Stomach smooth muscle (tissue), 2 donors: ENCODE data around the gene BPIFA3.

Experiments used
- H3K27ac ChIP-seq: one replicate; pipeline ENCODE4 v1.7.0; 2013; ENCODE audit warnings: mild to moderate bottlenecking, low read length, inconsistent platforms
- H3K27me3 ChIP-seq, 2 donors: one replicate each; pipeline ENCODE4 v1.7.0; 2013; ENCODE audit warnings: low read length in 2 of 2; ENCODE audit not compliant: insufficient read depth in 2 of 2, control insufficient read depth in 1 of 2
- H3K36me3 ChIP-seq, 2 donors: one replicate each; pipeline ENCODE4 v1.7.0; 2013; ENCODE audit warnings: low read length in 2 of 2; ENCODE audit not compliant: control insufficient read depth in 2 of 2, insufficient read depth in 2 of 2
- H3K4me1 ChIP-seq: one replicate; pipeline ENCODE4 v1.7.0; 2013; ENCODE audit warnings: low read length; ENCODE audit not compliant: control insufficient read depth, insufficient read depth
- H3K4me3 ChIP-seq, 2 donors: one replicate each; pipeline ENCODE4 v1.7.0; 2013; ENCODE audit warnings: low read length in 2 of 2
- H3K9ac ChIP-seq, 2 donors: one replicate each; pipeline ENCODE4 v1.7.0; 2013; ENCODE audit warnings: low read length in 2 of 2, mild to moderate bottlenecking in 1 of 2
- H3K9me3 ChIP-seq, 2 donors: one replicate each; pipeline ENCODE4 v1.7.0; 2013; ENCODE audit warnings: low read length in 2 of 2; ENCODE audit not compliant: control insufficient read depth in 2 of 2
- donor health status: healthy.
- donor health status: Pancreatic carcinoma.

Gene BPIFA3

GRCh38 chr20:33261465-33261864 is 44.3 kb downstream of the BPIFA3 start:
- Histone ChIP-seq H3K27me3 (peaks cover 4 to 16% of the 10 kb centered on the region in 2 donors), H3K9me3 (peaks cover 0 to 10% of the 10 kb centered on the region in 2 donors), H3K4me1 (no peaks in the 10 kb centered on the region), H3K4me3 (no peak overlapping the region), H3K36me3 (no peaks in the 10 kb centered on the region), H3K27ac (no peak overlapping the region), H3K9ac (no peak overlapping the region)

GRCh38 chr20:33262658-33263065 is 45.5 kb downstream of the BPIFA3 start:
- Histone ChIP-seq H3K9me3 (peaks cover 0 to 10% of the 10 kb centered on the region in 2 donors), H3K9ac (no peak overlapping the region), H3K27ac (no peak overlapping the region), H3K4me3 (no peak overlapping the region), H3K27me3 (peaks cover 4 to 16% of the 10 kb centered on the region in 2 donors), H3K4me1 (no peaks in the 10 kb centered on the region), H3K36me3 (no peaks in the 10 kb centered on the region)

- Histone ChIP-seq H3K9me3 (peaks cover 0 to 10% of the 10 kb centered on the region in 2 donors), H3K27me3 (peaks cover 4 to 18% of the 10 kb centered on the region in 2 donors), H3K9ac (no peak overlapping the region), H3K4me3 (no peak overlapping the region), H3K27ac (no peak overlapping the region), H3K36me3 (no peaks in the 10 kb centered on the region), H3K4me1 (no peaks in the 10 kb centered on the region)
Measured at GRCh38 chr20:33263784-33264183, 46.6 kb downstream of the BPIFA3 start.

GRCh38 chr20:33267701-33268100 is 50.5 kb downstream of the BPIFA3 start:
- Histone ChIP-seq H3K27ac (no peak overlapping the region), H3K4me3 (no peak overlapping the region), H3K4me1 (no peaks in the 10 kb centered on the region), H3K9me3 (peaks cover 0 to 3% of the 10 kb centered on the region in 2 donors), H3K27me3 (peaks cover 4 to 25% of the 10 kb centered on the region in 2 donors), H3K36me3 (no peaks in the 10 kb centered on the region), H3K9ac (no peak overlapping the region)

- Histone ChIP-seq H3K4me3 (no peak overlapping the region), H3K9ac (no peak overlapping the region), H3K27ac (no peak overlapping the region), H3K27me3 (peaks cover 3 to 12% of the 10 kb centered on the region in 2 donors), H3K4me1 (no peaks in the 10 kb centered on the region), H3K9me3 (no peaks in the 10 kb centered on the region), H3K36me3 (no peaks in the 10 kb centered on the region)
Measured at GRCh38 chr20:33272155-33272873, 55.2 kb downstream of the BPIFA3 start.

GRCh38 chr20:33273117-33273851 is 56.1 kb downstream of the BPIFA3 start:
- Histone ChIP-seq H3K36me3 (no peaks in the 10 kb centered on the region), H3K4me3 (no peak overlapping the region), H3K9ac (no peak overlapping the region), H3K9me3 (no peaks in the 10 kb centered on the region), H3K4me1 (no peaks in the 10 kb centered on the region), H3K27me3 (peaks cover 3 to 16% of the 10 kb centered on the region in 2 donors), H3K27ac (no peak overlapping the region)

GRCh38 chr20:33275215-33275614 is 58.1 kb downstream of the BPIFA3 start:
- Histone ChIP-seq H3K9me3 (no peaks in the 10 kb centered on the region), H3K4me1 (no peaks in the 10 kb centered on the region), H3K4me3 (no peak overlapping the region), H3K27ac (no peak overlapping the region), H3K9ac (no peak overlapping the region), H3K27me3 (peaks cover 6 to 23% of the 10 kb centered on the region in 2 donors), H3K36me3 (no peaks in the 10 kb centered on the region)

GRCh38 chr20:33275871-33276270 is 58.7 kb downstream of the BPIFA3 start:
- H3K36me3 ChIP-seq: no peaks in the 10 kb centered on the region
- no peak overlapping the region for H3K9ac ChIP-seq
- H3K4me1 ChIP-seq: no peaks in the 10 kb centered on the region
- H3K27ac ChIP-seq: no peak overlapping the region
- H3K4me3 ChIP-seq: no peak overlapping the region
- no peaks in the 10 kb centered on the region for H3K9me3 ChIP-seq
- H3K27me3 ChIP-seq: peaks cover 6 to 21% of the 10 kb centered on the region in 2 donors

- Histone ChIP-seq H3K9me3 (no peaks in the 10 kb centered on the region), H3K9ac (no peak overlapping the region), H3K36me3 (no peaks in the 10 kb centered on the region), H3K27ac (no peak overlapping the region), H3K27me3 (peaks cover 6 to 20% of the 10 kb centered on the region in 2 donors), H3K4me3 (no peak overlapping the region), H3K4me1 (no peaks in the 10 kb centered on the region)
Measured at GRCh38 chr20:33276303-33277113, 59.4 kb downstream of the BPIFA3 start.
